Caco-2 (cell line): Measurements from ENCODE around the gene TIMM22. TPM values are rescaled to one million over a fixed set of nuclear protein-coding genes. Genes with fewer than 3 reads are reported as not detected.

Source experiments
- BruUV-seq: library from RNA; stranded (reverse); fragments of 400-500 nt; replicated peaks from 2 replicates; lab custom pipeline; 2021; lab: Mats Ljungman, UMichigan
- CTCF ChIA-PET: fragments of 300-600 bp; sonication (Branson Sonifier 250); formaldehyde crosslinking; loops from one replicate; lab custom pipeline; 2022; ENCODE audit warnings: antibody characterized with exemption; lab: Charles Lee
- POLR2A ChIA-PET: fragments of 300-600 bp; sonication (Branson Sonifier 250); formaldehyde crosslinking; loops from one replicate; lab custom pipeline; 2022; ENCODE audit warnings: antibody characterized with exemption; lab: Charles Lee
- DNase-seq, 2 experiments: peaks; one replicate each; pipeline versions ENCODE4 v3.0.0 to v3.0.0-alpha.2; 2020 to 2022
- H3K27me3 ChIP-seq: replicated peaks from 2 replicates; pipeline ENCODE4 v1.6.0; 2011; ENCODE audit warnings: low read length; ENCODE audit not compliant: control insufficient read depth, insufficient read depth
- H3K36me3 ChIP-seq: 2 replicates; pipeline ENCODE4 v1.5.1; 2011; ENCODE audit warnings: low read length; ENCODE audit not compliant: control insufficient read depth, insufficient read depth
- H3K4me1 ChIP-seq: fragments of 250-450 bp; sonication (Bioruptor Pico); 2 replicates; pipeline ENCODE4 v1.5.1; 2020; ENCODE audit warnings: mild to moderate bottlenecking
- H3K4me3 ChIP-seq: 2 replicates; pipeline ENCODE4 v1.5.1; 2011; ENCODE audit warnings: low read depth, mild to moderate bottlenecking, control low read depth, low read length
- H3K9me3 ChIP-seq: fragments of 250-450 bp; sonication (Bioruptor Pico); 2 replicates; pipeline ENCODE4 v1.5.1; 2020; ENCODE audit warnings: mild to moderate bottlenecking, moderate library complexity
- H3K27ac Mint-ChIP-seq: one replicate; pipeline ENCODE4 v1.8.0; 2022; ENCODE audit warnings: mixed read lengths; ENCODE audit not compliant: unreplicated experiment
- H3K27me3 Mint-ChIP-seq: one replicate; pipeline ENCODE4 v1.8.0; 2022; ENCODE audit warnings: mixed read lengths; ENCODE audit not compliant: insufficient read depth, unreplicated experiment
- H3K36me3 Mint-ChIP-seq: one replicate; pipeline ENCODE4 v1.8.0; 2022; ENCODE audit warnings: mild to moderate bottlenecking, mixed read lengths; ENCODE audit not compliant: insufficient read depth, unreplicated experiment
- H3K4me1 Mint-ChIP-seq: one replicate; pipeline ENCODE4 v1.8.0; 2022; ENCODE audit warnings: low read depth, mixed read lengths; ENCODE audit not compliant: unreplicated experiment
- H3K4me3 Mint-ChIP-seq: one replicate; pipeline ENCODE4 v1.8.0; 2022; ENCODE audit warnings: mild to moderate bottlenecking, moderate library complexity, mixed read lengths; ENCODE audit not compliant: unreplicated experiment
- H3K9me3 Mint-ChIP-seq: one replicate; pipeline ENCODE4 v1.8.0; 2022; ENCODE audit warnings: mixed read lengths; ENCODE audit not compliant: unreplicated experiment
- intact Hi-C: fragments of 100-400 bp; cut with micrococcal nuclease; formaldehyde crosslinking; loops from one replicate; pipeline ENCODE4 v1.10.0; 2022; ENCODE audit not compliant: unreplicated experiment
- total RNA-seq: library from RNA; stranded (reverse); gene quantifications from 2 replicates; pipeline ENCODE4 v1.2.3, GENCODE V29; 2022
- TF ChIP-seq, protein P1 (sequence below), 2 experiments: fragments of 200-600 bp in 1 of 2; IDR thresholded peaks; 1 replicate in 1 of 2; 2 replicates in 1 of 2; pipeline versions ENCODE4 v1.5.1 to v1.8.0; 2011 to 2022; ENCODE audit warnings: antibody characterized with exemption in 1 of 2, control low read depth in 1 of 2, inconsistent platforms in 1 of 2, low read depth in 1 of 2, low read length in 1 of 2, mild to moderate bottlenecking in 1 of 2, moderate library complexity in 1 of 2; ENCODE audit not compliant: insufficient read depth in 1 of 2, severe bottlenecking in 1 of 2, unreplicated experiment in 1 of 2

Gene TIMM22
- total RNA-seq, 1 experiment from 2014 or later: 20.6 TPM

DNA sequence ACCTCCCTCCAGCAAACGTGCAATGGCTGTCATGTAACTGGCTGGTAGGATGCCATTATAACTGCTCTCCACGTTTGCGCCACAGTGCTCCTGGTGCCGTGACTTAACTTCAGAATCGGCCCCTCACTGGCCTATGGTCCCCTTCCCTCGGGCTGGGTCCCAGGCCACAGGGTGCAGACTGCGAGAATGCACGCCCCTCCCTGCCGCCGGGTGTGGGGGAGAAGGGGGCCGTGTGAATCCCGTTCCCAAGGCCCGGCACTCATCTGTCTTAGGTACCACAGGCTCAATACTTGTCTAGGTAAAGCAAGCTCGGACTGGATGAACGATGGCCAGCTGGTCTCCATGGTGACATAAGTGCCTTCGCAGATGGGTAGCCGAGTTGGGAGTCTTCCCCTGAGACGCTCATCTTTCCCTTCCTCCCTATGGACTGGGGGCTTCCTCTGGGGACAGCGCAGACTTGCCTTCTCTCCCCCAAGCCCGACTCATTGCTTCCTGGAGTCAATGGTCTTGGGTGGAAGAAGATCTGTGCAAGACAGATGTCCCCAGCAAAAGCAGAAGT, 37.8 kb downstream of the TIMM22 start:
- Mint-ChIP-seq H3K9me3 (no peaks in the 10 kb centered on the region), H3K27me3 (no peaks in the 10 kb centered on the region), H3K27ac (no peak overlapping the region), H3K4me3 (no peak overlapping the region), H3K4me1 (no peaks in the 10 kb centered on the region), H3K36me3 (peaks cover 11% of the 10 kb centered on the region)
- intact Hi-C loops: no loop called here
- no TSS peak for BruUV-seq
- Histone ChIP-seq H3K4me3 (no peak overlapping the region), H3K4me1 (no peaks in the 10 kb centered on the region), H3K9me3 (no peaks in the 10 kb centered on the region), H3K27me3 (no peaks in the 10 kb centered on the region), H3K36me3 (no peaks in the 10 kb centered on the region)
- ChIA-PET POLR2A (no interaction called here), CTCF (no interaction called here)
- TF ChIP-seq, protein P1, sequence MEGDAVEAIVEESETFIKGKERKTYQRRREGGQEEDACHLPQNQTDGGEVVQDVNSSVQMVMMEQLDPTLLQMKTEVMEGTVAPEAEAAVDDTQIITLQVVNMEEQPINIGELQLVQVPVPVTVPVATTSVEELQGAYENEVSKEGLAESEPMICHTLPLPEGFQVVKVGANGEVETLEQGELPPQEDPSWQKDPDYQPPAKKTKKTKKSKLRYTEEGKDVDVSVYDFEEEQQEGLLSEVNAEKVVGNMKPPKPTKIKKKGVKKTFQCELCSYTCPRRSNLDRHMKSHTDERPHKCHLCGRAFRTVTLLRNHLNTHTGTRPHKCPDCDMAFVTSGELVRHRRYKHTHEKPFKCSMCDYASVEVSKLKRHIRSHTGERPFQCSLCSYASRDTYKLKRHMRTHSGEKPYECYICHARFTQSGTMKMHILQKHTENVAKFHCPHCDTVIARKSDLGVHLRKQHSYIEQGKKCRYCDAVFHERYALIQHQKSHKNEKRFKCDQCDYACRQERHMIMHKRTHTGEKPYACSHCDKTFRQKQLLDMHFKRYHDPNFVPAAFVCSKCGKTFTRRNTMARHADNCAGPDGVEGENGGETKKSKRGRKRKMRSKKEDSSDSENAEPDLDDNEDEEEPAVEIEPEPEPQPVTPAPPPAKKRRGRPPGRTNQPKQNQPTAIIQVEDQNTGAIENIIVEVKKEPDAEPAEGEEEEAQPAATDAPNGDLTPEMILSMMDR (IDR thresholded peaks at IDR 0.05; ENCODE audit: insufficient read depth in 1 of 2, low read depth in 1 of 2, low read length in 1 of 2, severe bottlenecking in 1 of 2, unreplicated experiment in 1 of 2): no peak
- no peak for DNase-seq

DNA sequence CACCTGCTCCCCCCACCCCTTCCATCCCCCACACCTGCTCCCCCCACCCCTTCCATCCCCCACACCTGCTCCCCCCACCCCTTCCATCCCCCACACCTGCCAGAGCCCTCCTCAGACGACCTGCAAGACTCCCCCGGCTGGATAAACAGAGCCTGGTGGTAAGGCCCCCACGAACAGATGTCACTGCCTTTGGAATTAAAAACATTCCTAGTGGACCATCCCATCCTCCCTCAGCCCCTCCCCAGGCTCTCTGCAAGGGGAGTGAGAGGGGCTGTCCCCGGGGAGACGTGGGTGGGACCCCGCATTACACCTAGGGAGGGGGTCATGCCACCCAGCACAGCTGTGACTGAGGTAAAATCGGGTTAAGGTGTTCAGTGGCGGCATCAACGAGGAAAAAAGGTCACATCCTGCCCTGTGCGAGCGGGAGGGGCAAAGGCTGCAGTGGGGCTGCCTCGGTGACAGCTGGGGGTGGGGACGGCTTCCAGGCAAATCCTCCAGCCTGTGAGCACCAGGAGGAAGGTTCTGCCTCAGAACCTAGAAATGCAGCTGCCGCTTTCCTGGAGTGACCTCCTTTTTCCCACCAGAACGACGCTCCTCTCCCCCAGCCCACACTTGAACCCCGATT, 38.7 kb downstream of the TIMM22 start:
- no peak overlapping the region for H3K27ac Mint-ChIP-seq
- POLR2A ChIA-PET: no interaction called here
- no peaks in the 10 kb centered on the region for H3K9me3 Mint-ChIP-seq
- intact Hi-C loops: no loop called here
- no peaks in the 10 kb centered on the region for H3K4me1 Mint-ChIP-seq
- Histone ChIP-seq H3K9me3 (no peaks in the 10 kb centered on the region), H3K27me3 (no peaks in the 10 kb centered on the region), H3K4me3 (no peak overlapping the region), H3K36me3 (no peaks in the 10 kb centered on the region), H3K4me1 (no peaks in the 10 kb centered on the region)
- H3K4me3 Mint-ChIP-seq: no peak overlapping the region
- no peaks in the 10 kb centered on the region for H3K27me3 Mint-ChIP-seq
- H3K36me3 Mint-ChIP-seq: peaks cover 6% of the 10 kb centered on the region
- no peak for DNase-seq
- TF ChIP-seq, protein P1 (IDR thresholded peaks at IDR 0.05; ENCODE audit: insufficient read depth in 1 of 2, low read depth in 1 of 2, low read length in 1 of 2, severe bottlenecking in 1 of 2, unreplicated experiment in 1 of 2): no peak
- no TSS peak for BruUV-seq
- CTCF ChIA-PET: no interaction called here

DNA sequence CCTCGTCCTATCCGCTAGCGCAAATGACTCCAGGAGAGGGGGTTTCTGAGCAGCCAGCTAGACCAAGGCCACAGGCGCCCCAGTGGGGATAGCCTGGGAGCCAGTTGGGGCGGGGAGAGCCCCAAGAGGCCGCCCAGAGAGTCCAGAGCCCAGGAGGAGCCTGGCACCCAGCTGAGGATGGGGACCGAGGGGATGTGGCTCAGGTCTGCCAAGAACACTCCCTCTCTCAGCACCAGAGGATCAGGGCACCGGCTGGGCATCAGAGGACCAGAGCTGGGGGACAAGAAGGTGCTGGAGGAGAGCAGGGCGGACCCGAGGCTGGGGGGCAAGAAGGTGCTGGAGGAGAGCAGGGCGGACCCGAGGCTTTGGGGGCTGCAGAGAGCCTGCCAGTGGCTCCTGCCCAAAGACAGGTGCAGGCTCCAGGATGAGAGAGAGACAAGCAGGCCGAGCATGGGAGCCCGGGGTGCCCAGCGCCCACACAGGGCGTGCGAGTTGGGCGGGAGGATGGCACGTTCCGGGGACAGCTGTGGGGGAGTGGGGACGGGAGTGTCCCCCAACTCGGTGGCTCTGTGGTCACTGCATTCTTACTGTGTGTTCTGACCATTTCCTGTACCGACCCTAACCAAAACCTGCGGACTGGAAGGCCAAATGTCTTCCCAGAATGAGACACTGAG, 39.4 kb downstream of the TIMM22 start:
- TF ChIP-seq, protein P1 (IDR thresholded peaks at IDR 0.05; ENCODE audit: insufficient read depth in 1 of 2, low read depth in 1 of 2, low read length in 1 of 2, severe bottlenecking in 1 of 2, unreplicated experiment in 1 of 2): no peak
- Histone ChIP-seq H3K4me3 (no peak overlapping the region), H3K27me3 (no peaks in the 10 kb centered on the region), H3K36me3 (no peaks in the 10 kb centered on the region), H3K9me3 (no peaks in the 10 kb centered on the region), H3K4me1 (no peaks in the 10 kb centered on the region)
- H3K27me3 Mint-ChIP-seq: no peaks in the 10 kb centered on the region
- no peak overlapping the region for H3K4me3 Mint-ChIP-seq
- H3K27ac Mint-ChIP-seq: no peak overlapping the region
- ChIA-PET POLR2A (no interaction called here), CTCF (no interaction called here)
- DNase-seq: no peak
- no TSS peak for BruUV-seq
- intact Hi-C loops: no loop called here
- no peaks in the 10 kb centered on the region for H3K4me1 Mint-ChIP-seq
- H3K36me3 Mint-ChIP-seq: peaks cover 6% of the 10 kb centered on the region
- H3K9me3 Mint-ChIP-seq: no peaks in the 10 kb centered on the region
